Lower leg skin (tissue), 3 donors: ENCODE measurements around the gene HMG20A.

Source experiments
- POLR2A ChIP-seq, 2 donors: fragments of 450-650 bp; IDR thresholded peaks; one replicate each; pipeline ENCODE4 v1.6.1; 2016 to 2017; ENCODE audit warnings: antibody characterized with exemption in 2 of 2, mild to moderate bottlenecking in 1 of 2, moderate library complexity in 1 of 2
- TF ChIP-seq, protein P1 (sequence below), 3 donors: fragments of 450-650 bp; IDR thresholded peaks; one replicate each; pipeline ENCODE4 v1.5.1; 2016; ENCODE audit warnings: antibody characterized with exemption in 3 of 3, mild to moderate bottlenecking in 3 of 3, moderate library complexity in 2 of 3

DNA sequence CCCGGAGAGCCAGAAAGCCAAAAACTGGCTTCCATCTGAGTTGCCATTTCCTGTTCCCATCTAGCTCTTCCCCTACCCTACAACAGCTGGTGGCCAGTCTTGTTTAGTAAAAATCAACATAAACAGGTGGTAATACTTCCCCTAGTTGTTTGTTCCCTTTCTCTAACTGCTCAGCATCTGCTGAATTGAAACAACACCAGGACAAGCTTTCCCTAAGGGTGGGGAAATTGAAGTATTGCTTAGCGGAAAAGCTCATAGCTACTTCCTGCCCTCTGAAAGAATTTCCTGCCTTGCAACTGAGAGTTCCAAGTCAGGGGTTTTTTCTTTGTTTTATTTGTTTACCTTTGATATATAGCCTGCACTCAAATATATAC, 66.8 kb downstream of the HMG20A start:
- TF ChIP-seq, protein P1, sequence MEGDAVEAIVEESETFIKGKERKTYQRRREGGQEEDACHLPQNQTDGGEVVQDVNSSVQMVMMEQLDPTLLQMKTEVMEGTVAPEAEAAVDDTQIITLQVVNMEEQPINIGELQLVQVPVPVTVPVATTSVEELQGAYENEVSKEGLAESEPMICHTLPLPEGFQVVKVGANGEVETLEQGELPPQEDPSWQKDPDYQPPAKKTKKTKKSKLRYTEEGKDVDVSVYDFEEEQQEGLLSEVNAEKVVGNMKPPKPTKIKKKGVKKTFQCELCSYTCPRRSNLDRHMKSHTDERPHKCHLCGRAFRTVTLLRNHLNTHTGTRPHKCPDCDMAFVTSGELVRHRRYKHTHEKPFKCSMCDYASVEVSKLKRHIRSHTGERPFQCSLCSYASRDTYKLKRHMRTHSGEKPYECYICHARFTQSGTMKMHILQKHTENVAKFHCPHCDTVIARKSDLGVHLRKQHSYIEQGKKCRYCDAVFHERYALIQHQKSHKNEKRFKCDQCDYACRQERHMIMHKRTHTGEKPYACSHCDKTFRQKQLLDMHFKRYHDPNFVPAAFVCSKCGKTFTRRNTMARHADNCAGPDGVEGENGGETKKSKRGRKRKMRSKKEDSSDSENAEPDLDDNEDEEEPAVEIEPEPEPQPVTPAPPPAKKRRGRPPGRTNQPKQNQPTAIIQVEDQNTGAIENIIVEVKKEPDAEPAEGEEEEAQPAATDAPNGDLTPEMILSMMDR (IDR thresholded peaks at IDR 0.05), result no peak
- no peak for TF ChIP-seq POLR2A (IDR thresholded peaks at IDR 0.05)
